SK-N-MC (cell line): ENCODE data around the gene PANX3.
A peak's percentile ranks its signal among the peaks of the same experiment; 100 is the strongest.

Experiments used
- DNase-seq: peaks from one replicate; pipeline ENCODE4 v3.0.0-alpha.2; 2011; ENCODE audit warnings: low read depth, low spot score
- H3K27ac ChIP-seq: fragments of 200-600 bp; sonication (generic); 2 replicates; pipeline ENCODE4 v1.5.1; 2016; ENCODE audit warnings: mixed run types
- H3K36me3 ChIP-seq: fragments of 200-600 bp; sonication (generic); 2 replicates; pipeline ENCODE4 v1.6.1; 2017; ENCODE audit warnings: antibody characterized with exemption, low read length, mixed read lengths; ENCODE audit not compliant: insufficient read depth
- H3K4me3 ChIP-seq: fragments of 200-600 bp; sonication (generic); 2 replicates; pipeline ENCODE4 v1.5.1; 2016
- H3K9ac ChIP-seq: fragments of 200-600 bp; sonication (generic); 2 replicates; pipeline ENCODE4 v1.8.0; 2017; ENCODE audit warnings: mixed run types, mixed read lengths; ENCODE audit not compliant: insufficient read length
- H3K9me3 ChIP-seq: fragments of 200-600 bp; sonication (generic); 2 replicates; pipeline ENCODE4 v1.6.1; 2017; ENCODE audit warnings: low read depth, mild to moderate bottlenecking, antibody characterized with exemption, low read length, moderate library complexity, mixed read lengths
- EZH2 ChIP-seq: fragments of 200-600 bp; sonication (generic); IDR thresholded peaks from one replicate; pipeline ENCODE4 v1.6.1; 2017; ENCODE audit warnings: antibody characterized with exemption
- FOXP2 ChIP-seq: optimal IDR thresholded peaks from 2 replicates; pipeline ENCODE3; 2011; ENCODE audit warnings: mild to moderate bottlenecking, moderate library complexity; ENCODE audit not compliant: insufficient read depth; ENCODE audit errors: extremely low read length, control extremely low read depth
- POLR2AphosphoS5 ChIP-seq: IDR thresholded peaks from 2 replicates; pipeline ENCODE4 v1.6.1; 2012; ENCODE audit warnings: mild to moderate bottlenecking, low read depth, low read length, borderline replicate concordance

The PANX3 gene

DNA sequence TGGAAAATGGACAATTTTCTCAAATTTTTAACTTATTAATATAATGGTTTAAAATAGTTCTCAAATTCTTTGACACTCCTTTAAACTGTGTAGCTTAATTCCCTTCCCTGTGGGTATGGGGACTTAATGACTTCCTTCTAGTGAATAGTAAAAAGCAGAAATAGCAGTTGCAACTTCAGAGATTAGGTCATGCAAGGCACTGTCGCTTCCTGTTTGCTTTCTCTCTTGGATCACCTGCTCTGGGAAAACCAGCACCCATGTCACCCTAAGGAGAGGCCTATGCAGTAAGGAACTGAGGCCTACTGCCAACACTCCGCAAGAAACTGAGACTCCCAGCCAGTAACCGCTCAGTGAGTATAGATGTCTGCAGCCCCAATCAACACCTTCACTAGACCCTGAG is 5.5 kb upstream of the PANX3 start:
- H3K4me3 ChIP-seq: no peak overlapping the region
- DNase-seq: no peak
- no peak overlapping the region for H3K27ac ChIP-seq
- H3K9me3 ChIP-seq: no peaks in the 10 kb centered on the region
- no peak for TF ChIP-seq EZH2
- no peak for TF ChIP-seq FOXP2
- no peak for TF ChIP-seq POLR2AphosphoS5
- no peak overlapping the region for H3K9ac ChIP-seq
- no peaks in the 10 kb centered on the region for H3K36me3 ChIP-seq

DNA sequence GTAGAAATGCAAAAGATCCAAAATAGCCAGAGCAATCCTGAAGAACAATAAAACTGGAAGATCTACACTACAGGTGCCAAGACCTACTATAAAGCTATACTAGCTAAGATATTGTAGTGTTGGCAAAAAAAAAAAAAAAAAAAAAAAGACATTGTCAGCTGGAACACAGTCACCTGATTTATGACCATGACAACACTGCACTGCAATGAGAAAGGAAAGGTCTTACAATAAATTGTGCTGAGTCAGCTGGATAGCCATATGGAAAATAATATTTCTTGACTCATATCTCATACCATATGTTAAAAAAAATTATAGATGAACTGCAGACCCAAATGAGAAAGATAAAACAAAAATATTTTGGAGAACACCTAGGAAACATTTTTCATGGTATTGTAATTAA is 3.1 kb upstream of the PANX3 start:
- H3K9me3 ChIP-seq: no peaks in the 10 kb centered on the region
- no peak overlapping the region for H3K9ac ChIP-seq
- H3K36me3 ChIP-seq: no peaks in the 10 kb centered on the region
- H3K27ac ChIP-seq: no peak overlapping the region
- DNase-seq: no peak
- TF ChIP-seq EZH2 (no peak), POLR2AphosphoS5 (no peak)
- no peak overlapping the region for H3K4me3 ChIP-seq

DNA sequence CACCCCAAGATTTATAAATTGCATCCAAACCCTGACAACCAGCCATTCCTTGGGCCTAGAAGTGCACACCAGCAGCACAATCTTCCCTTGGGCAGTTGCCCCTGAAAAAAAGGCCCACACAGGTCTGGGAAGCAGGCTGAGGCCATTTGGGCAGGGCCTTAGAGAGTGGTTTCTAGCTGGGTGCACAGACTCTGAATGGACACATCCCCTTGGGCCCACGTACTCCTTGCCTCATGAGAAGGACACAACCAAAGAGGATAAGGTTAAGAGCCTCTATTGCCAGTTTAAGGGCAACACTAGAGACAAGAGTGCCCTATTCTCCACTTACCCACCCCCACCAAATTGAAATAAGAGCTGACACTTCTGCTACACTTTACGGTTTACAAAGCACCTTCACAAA is 933 bp upstream of the PANX3 start:
- H3K27ac ChIP-seq: no peak overlapping the region

DNA sequence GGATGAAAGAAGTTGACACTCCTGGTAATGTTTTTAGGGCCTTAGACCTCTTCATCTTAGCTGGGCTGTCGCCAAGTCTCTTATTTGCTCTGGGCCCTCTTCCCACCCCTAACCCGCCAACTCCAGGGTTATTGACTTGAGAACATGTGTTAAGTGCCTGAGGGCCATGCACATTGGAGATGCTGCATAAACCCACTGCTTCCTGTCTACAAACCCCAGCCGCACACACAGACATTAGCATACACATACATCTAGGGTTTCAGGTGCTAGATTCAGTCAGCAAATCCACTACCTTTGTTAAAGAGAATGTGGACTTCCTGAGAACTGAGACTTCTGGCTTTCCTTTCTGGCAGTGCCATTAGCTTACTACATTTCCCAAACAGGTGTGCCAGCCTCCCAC is 817 bp downstream of the PANX3 start:
- peak; percentile 14 for DNase-seq
- H3K9ac ChIP-seq: no peak overlapping the region
- no peak overlapping the region for H3K4me3 ChIP-seq
- no peaks in the 10 kb centered on the region for H3K36me3 ChIP-seq
- TF ChIP-seq POLR2AphosphoS5: no peak
- TF ChIP-seq FOXP2: no peak
- TF ChIP-seq EZH2: no peak
- no peaks in the 10 kb centered on the region for H3K9me3 ChIP-seq
- no peak overlapping the region for H3K27ac ChIP-seq

More for the DNA sequence above, 933 bp upstream of the PANX3 start:
- Histone ChIP-seq H3K36me3 (no peaks in the 10 kb centered on the region), H3K9ac (no peak overlapping the region), H3K4me3 (no peak overlapping the region), H3K9me3 (no peaks in the 10 kb centered on the region)
- DNase-seq: no peak
- TF ChIP-seq POLR2AphosphoS5: no peak
- TF ChIP-seq EZH2: no peak
- TF ChIP-seq FOXP2: no peak

DNA sequence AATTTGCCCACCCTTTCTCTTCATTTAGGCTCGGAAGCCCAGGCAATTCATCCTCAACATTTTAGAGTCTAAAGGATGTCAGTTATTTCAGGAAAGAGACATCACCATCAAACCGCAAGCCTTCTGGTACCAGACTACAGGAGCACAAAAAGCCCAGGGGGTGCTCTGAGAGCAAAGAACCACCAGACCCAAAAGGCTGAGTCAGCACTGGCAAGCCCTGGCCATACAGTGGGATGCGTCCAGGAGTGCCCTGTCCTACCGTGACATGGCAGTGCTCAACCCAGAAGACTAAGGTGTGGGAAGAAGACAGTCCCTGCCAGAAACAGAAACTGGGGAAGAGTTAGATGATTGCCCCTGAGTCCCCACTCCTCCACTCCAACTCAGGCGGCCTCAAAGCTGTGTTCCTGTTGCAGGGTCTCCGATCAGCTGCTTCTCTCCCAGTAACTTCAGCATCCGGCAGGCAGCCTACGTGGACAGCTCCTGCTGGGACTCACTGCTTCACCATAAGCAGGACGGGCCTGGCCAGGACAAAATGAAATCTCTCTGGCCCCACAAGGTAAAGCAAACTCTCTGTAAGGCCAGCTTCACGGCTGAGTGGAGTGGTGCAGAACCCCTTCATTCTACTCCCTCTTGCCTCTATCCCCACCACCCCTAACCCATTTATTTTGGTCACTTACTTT is 1.5 kb downstream of the PANX3 start:
- TF ChIP-seq POLR2AphosphoS5 (no peak), FOXP2 (no peak), EZH2 (no peak)
- H3K9me3 ChIP-seq: no peaks in the 10 kb centered on the region
- DNase-seq: no peak

DNA sequence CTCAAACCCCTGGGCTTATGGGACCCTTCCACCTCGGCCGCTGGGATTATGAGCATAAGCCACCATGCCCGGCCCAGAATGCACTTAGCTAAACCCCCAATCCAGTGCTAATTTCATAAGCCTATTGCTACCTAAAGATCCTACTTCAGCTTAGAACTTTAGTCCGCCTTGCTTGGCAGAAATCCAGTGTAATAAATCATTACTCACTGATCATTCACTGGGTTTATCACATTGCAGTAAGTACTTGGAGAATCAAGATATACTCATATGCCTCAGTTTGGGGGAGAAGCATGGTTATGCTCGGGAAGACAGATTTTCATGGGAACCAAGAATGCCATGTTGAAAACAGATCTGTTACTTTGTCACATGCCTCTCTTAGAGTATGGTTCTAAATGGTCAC is 7.6 kb downstream of the PANX3 start:
- Histone ChIP-seq H3K9ac (no peak overlapping the region), H3K36me3 (no peaks in the 10 kb centered on the region), H3K27ac (no peak overlapping the region), H3K4me3 (no peak overlapping the region), H3K9me3 (no peaks in the 10 kb centered on the region)
- no peak for DNase-seq
- TF ChIP-seq POLR2AphosphoS5 (no peak), FOXP2 (no peak), EZH2 (no peak)

More for the DNA sequence above, 1.5 kb downstream of the PANX3 start:
- H3K9ac ChIP-seq: no peak overlapping the region
- no peak overlapping the region for H3K27ac ChIP-seq
- H3K4me3 ChIP-seq: no peak overlapping the region
- no peaks in the 10 kb centered on the region for H3K36me3 ChIP-seq

- TF ChIP-seq POLR2AphosphoS5: peak; percentile 98
- TF ChIP-seq FOXP2: peak; percentile 58
- no peak for TF ChIP-seq EZH2
- H3K27ac ChIP-seq: peak within 1 kb of the TSS; percentile 8
Observed at GRCh38 chr11:124622531-124623451, 11.6 kb downstream of the PANX3 start, which contains the start of gene TBRG1. Gene TBRG1 (plus strand): TSS chr11:124622864. CDS start chr11:124623084, 220 bp downstream.

DNA sequence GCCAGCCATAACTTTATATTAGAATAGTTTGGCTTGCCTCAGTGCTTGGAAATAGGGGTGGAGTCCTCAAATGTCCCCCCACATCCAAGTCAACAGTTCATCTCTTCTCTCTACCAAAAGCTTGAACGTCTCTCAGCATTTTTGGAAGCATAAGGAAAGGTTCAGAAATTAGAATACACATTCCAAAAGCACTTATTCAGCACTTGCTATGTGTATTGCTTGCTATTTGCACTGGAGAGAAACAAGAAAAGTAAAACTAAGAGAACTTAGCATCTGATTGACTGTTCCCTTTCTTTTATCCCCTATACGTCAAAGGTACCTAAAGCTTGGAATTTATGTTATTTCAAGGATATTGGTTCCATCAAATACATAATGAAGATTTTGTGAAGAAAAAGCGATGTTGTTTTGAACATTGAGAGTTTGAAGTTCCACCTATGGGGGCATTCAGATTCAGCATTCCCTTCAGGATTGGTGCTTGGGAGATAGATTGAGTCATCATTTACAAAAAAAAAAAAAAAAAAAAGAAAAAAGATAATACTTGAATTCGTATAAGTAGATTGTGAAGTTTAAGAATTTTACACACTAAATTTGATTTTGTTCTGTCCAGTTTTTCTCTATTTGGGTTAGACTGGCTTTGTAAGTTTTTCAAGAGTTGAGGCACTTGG is 12.8 kb downstream of the PANX3 start:
- peaks cover 37% of the 10 kb centered on the region for H3K36me3 ChIP-seq
- H3K4me3 ChIP-seq: peak overlapping the region; percentile 90
- H3K9ac ChIP-seq: peak overlapping the region; percentile 93
- H3K9me3 ChIP-seq: no peaks in the 10 kb centered on the region
- no peak for DNase-seq
- no peak overlapping the region for H3K27ac ChIP-seq
- TF ChIP-seq EZH2 (no peak), FOXP2 (no peak), POLR2AphosphoS5 (no peak)

More at GRCh38 chr11:124622531-124623451, 11.6 kb downstream of the PANX3 start, which contains the start of gene TBRG1:
- peaks cover 30% of the 10 kb centered on the region for H3K36me3 ChIP-seq
- no peaks in the 10 kb centered on the region for H3K9me3 ChIP-seq
- peak within 1 kb of the TSS; percentile 90 for H3K4me3 ChIP-seq
- peak within 1 kb of the TSS; percentile 93 for H3K9ac ChIP-seq
- DNase-seq: no peak
